Measurements from ENCODE around the gene ASTN2. TPM values are rescaled to one million over a fixed set of nuclear protein-coding genes. Genes with fewer than 3 reads are reported as not detected.

ASTN2 gene
- polyA plus RNA-seq, 1 experiment, result 12.8 TPM

DNA sequence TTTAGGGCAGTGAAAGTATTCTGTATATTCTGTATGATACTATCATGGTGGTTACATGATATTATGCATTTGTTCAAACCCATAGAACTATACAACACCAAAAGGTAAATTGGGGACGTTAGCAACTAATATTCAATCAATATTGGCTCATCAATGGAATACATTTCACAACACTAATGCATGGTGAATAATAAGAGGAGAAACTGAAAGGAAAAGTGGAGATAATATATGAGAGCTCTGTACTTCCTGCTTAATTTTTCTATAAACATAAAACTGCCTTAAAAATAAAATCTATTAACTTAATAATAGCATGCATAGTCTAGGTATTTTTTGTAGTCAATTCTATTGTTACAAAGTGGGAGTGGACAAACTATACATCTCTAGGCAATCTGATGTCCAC lies 661.5 kb downstream of the ASTN2 start:
- POLR2A ChIA-PET, result no interaction called here
- TF ChIP-seq, protein P1, sequence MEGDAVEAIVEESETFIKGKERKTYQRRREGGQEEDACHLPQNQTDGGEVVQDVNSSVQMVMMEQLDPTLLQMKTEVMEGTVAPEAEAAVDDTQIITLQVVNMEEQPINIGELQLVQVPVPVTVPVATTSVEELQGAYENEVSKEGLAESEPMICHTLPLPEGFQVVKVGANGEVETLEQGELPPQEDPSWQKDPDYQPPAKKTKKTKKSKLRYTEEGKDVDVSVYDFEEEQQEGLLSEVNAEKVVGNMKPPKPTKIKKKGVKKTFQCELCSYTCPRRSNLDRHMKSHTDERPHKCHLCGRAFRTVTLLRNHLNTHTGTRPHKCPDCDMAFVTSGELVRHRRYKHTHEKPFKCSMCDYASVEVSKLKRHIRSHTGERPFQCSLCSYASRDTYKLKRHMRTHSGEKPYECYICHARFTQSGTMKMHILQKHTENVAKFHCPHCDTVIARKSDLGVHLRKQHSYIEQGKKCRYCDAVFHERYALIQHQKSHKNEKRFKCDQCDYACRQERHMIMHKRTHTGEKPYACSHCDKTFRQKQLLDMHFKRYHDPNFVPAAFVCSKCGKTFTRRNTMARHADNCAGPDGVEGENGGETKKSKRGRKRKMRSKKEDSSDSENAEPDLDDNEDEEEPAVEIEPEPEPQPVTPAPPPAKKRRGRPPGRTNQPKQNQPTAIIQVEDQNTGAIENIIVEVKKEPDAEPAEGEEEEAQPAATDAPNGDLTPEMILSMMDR (IDR thresholded peaks at IDR 0.05; ENCODE audit: insufficient read depth, low read depth, low read length), result no peak
- Histone ChIP-seq H3K4me3 (ENCODE audit: low read depth, low read length) (no peak overlapping the region), H3K36me3 (ENCODE audit: control insufficient read depth, insufficient read depth, low read length) (no peaks in the 10 kb centered on the region), H3K27me3 (ENCODE audit: control insufficient read depth, insufficient read depth, low read length) (no peaks in the 10 kb centered on the region)
- no peak for DNase-seq (ENCODE audit: low read depth)
- CTCF ChIA-PET, result interaction anchor here (1.0 to 1.4 kb wide), 2 partner anchors 10 to 16 kb away, joined by 3 read pairs; no protein-coding TSS in a partner anchor

DNA sequence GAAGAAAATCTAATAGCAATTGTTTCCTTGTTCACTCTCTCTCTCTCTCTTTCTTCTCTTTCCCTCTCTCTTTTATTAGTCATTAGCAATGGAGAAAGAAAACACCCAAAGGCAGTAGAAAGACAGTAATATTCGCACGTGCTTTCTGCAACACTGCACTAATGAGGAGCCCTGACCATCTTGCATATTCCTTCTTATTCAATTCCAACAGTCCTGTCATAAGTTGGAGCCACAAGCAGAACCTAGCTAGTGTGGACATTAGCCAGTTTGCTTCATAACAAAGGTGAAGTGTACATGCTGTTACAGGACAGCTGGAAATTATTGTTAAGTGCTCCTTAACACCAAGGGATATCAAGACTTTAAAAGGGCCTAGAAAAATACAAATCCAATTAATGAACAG lies 664.3 kb downstream of the ASTN2 start:
- H3K36me3 ChIP-seq (ENCODE audit: control insufficient read depth, insufficient read depth, low read length), result no peaks in the 10 kb centered on the region
- POLR2A ChIA-PET, result no interaction called here
- H3K27me3 ChIP-seq (ENCODE audit: control insufficient read depth, insufficient read depth, low read length), result no peaks in the 10 kb centered on the region
- CTCF ChIA-PET, result interaction anchor here (5.0 kb wide), 1 partner anchor 14 kb away, joined by 35 read pairs; no protein-coding TSS in a partner anchor
- no peak for DNase-seq (ENCODE audit: low read depth)
- TF ChIP-seq, protein P1 (IDR thresholded peaks at IDR 0.05; ENCODE audit: insufficient read depth, low read depth, low read length), result no peak
- H3K4me3 ChIP-seq (ENCODE audit: low read depth, low read length), result no peak overlapping the region

DNA sequence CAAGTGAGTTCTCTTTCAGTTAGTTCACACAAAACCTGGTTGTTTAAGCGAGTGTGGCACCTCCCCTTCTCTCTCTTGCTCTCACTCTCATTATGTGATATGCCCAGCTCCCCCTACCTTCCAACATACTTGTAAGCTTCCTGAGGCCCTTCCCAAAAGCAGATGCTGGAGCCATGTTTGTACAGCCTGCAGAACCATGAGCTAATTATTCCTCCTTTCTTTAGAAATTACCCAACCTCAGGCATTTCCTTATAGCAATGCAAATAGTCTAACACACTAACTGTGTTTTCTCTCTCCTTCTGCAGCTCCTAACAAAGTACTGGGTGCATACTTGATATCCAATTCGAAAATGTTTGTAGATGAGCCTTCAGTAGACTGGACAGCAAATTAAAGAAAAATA lies 665.1 kb downstream of the ASTN2 start:
- no peak for DNase-seq (ENCODE audit: low read depth)
- no peaks in the 10 kb centered on the region for H3K27me3 ChIP-seq (ENCODE audit: control insufficient read depth, insufficient read depth, low read length)
- CTCF ChIA-PET, result interaction anchor here (1.0 to 5.0 kb wide), 2 partner anchors 8 to 13 kb away, joined by 4 to 35 read pairs; no protein-coding TSS in a partner anchor
- POLR2A ChIA-PET, result no interaction called here
- TF ChIP-seq, protein P1 (IDR thresholded peaks at IDR 0.05; ENCODE audit: insufficient read depth, low read depth, low read length), result no peak
- H3K4me3 ChIP-seq (ENCODE audit: low read depth, low read length), result no peak overlapping the region
- H3K36me3 ChIP-seq (ENCODE audit: control insufficient read depth, insufficient read depth, low read length), result no peaks in the 10 kb centered on the region

DNA sequence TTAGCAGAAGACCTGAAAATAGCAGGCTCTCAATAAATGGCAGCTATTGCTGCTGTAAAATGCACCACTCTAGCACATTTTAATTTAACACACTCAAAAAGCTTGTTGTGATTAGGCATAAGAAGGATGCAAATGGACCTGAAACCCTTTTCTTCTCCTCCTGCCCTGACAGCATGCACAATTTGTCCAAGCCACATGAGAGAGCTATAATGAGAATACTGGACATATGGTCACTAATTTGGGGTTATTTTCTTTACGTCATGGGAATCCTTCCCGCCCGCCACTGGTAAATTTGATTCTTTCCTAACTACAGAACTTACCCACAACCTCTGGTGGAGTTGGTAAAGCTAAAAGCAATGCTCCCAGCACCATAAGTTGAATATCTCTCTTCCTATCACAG lies 665.7 kb downstream of the ASTN2 start:
- Histone ChIP-seq H3K27me3 (ENCODE audit: control insufficient read depth, insufficient read depth, low read length) (no peaks in the 10 kb centered on the region), H3K4me3 (ENCODE audit: low read depth, low read length) (no peak overlapping the region), H3K36me3 (ENCODE audit: control insufficient read depth, insufficient read depth, low read length) (no peaks in the 10 kb centered on the region)
- ChIA-PET CTCF (interaction anchor here (1.0 to 5.0 kb wide), 2 partner anchors 8 to 12 kb away, joined by 4 to 35 read pairs; no protein-coding TSS in a partner anchor), POLR2A (no interaction called here)
- TF ChIP-seq, protein P1 (IDR thresholded peaks at IDR 0.05; ENCODE audit: insufficient read depth, low read depth, low read length), result no peak
- DNase-seq (ENCODE audit: low read depth), result no peak

DNA sequence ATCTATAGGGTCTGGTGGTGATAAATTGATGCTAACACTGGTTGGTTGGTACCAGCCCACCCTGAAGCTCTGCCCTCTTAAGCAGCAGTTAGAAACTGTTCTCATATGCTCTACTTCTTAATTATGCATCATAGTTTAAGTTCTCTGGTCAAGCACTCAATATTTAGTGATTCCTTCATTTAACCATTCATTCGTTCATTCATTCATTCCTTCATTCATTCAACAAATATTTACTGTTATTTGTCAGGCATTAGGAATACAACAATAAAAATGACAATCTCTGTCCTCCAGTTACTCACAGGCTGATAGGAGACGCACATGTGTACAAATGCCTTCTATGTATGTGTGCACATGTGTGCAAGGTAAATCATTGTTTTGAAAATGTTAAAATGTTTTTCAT lies 673.1 kb downstream of the ASTN2 start:
- H3K27me3 ChIP-seq (ENCODE audit: control insufficient read depth, insufficient read depth, low read length), result peaks cover 1% of the 10 kb centered on the region; the same call in 1 of the 2 replicates
- no peaks in the 10 kb centered on the region for H3K36me3 ChIP-seq (ENCODE audit: control insufficient read depth, insufficient read depth, low read length)
- TF ChIP-seq, protein P1 (IDR thresholded peaks at IDR 0.05; ENCODE audit: insufficient read depth, low read depth, low read length), result no peak
- no peak for DNase-seq (ENCODE audit: low read depth)
- ChIA-PET POLR2A (no interaction called here), CTCF (interaction anchor here (1.1 to 1.9 kb wide), 4 partner anchors 8 to 1150 kb away, joined by 3 to 8 read pairs (median 4); no protein-coding TSS in a partner anchor)
- no peak overlapping the region for H3K4me3 ChIP-seq (ENCODE audit: low read depth, low read length)
